Measurements from ENCODE around the gene AK9.
"Not testable (repeated sequence)": the region's sequence is repeated elsewhere in the genome, so short reads cannot be mapped to it uniquely, and the experiment has no call there.

The AK9 gene

DNA sequence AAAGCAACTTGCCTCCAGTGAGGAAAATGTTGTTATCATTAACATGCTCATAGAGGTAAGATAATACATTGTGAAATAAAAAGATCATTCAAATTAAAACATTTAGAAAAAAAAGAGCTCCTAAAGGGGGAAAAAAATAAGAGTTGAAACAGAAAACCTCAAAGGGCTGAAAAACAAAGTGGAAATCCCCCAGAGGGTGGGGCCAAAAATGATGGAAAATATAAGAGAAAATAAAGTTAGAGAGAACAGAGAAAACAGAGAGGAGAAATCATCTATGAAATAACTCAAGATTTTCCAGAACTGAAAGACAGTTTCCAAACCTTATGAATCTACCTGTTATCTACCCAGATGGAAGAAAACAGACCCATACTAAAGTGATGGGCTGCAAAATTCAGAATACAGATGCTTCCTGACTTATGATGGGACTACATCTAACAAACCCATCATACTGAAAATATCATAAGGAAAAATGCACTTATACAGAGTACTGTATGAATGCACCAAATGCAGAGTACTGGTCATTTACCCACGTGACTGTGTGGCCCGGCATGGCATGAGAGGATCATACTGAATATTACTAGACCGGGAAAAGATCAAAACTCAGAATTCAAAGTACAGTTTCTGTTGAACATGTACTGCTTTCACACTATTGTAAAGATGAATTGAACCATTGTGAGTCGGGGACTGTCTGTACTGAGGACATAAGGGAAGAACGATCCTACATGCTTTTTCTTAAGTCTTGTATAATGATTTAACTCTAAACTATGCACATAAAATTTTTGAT, 212.0 kb downstream of the AK9 start:
- no peak for DNase-seq (ENCODE audit: low read depth)

DNA sequence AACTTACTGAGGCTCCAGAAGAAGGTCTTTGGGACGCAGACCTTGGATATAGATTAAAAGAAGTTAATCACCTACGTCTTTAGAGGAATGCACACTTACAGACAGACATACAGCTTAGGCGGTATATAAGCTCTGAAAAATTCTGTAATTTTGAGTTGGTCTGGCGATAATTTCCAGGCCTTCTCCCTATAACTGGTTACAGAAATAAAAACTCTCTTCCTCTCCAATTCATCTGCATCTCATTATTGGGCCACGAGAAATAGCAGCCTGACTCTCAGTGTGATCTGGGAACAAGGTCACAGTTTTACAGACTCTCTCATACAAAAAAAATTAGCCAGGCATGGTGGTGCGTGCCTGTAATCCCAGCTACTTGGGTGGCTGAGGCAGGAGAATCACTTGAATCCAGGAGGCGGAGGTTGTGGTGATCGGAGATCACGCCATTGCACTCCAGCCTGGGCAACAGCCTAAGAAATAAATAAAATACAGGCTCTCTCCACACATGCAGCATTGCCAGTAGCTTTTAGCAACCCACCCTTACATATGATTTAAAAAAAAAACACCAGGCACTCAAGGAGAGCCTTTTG, 212.7 kb downstream of the AK9 start:
- peak; percentile 56 for DNase-seq (ENCODE audit: low read depth)

DNA sequence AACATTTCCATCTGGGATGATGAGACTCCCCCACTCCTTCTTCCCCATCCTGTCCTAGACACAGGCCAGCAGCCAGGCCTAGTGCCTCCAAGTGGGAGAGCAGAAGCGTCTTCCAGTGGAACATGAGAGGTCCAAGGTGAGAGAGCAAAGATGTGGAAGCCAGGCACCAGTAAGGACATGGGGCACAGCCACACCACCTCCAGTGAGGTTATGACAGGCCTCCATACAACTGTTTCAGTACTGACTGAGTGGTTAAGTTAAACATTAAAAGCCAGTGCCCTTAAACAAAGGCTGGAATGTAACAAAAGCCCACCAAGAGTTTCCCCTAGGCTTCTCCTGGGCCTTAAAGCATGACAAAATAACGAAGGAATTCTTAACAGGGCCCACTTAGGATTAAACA, 213.3 kb downstream of the AK9 start:
- DNase-seq (ENCODE audit: low read depth): no peak

DNA sequence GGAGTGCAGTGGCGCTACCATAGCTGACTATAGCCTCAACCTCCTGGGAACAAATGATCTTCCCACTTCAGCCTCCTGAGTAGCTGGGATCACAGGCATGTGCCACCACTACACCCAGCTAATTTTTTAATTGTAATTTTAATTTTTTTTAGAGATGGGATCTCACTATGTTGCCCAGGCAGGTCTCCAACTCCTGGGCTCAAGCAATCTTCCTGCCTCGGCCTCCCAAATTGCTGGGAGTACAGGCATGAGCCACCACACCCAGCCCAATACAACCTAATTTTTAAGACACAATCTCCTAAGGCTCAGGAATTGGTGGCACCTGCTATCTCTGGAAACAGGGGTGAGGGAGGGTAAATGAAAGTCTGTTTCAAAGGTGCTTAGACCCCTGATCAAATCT, 213.8 kb downstream of the AK9 start:
- DNase-seq (ENCODE audit: low read depth): no peak

DNA sequence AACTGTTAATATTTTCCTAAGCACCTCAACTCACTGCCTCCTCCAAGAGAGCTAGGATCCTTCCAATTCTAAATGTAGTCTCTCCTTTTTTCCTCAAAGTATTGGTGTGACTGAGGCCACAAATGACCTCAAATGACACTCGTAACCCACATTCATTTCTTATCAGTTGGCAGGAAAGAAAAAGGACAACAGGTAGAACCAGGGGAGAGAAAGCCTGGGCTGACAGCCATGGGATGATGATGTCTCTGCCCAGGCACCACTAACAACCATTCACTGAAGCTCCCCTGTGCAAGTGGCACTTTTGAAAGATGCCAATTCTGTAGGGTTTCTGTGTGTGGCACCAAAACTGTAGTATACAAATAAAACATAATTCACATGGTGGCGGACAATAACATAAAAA, 215.4 kb downstream of the AK9 start:
- no peak for DNase-seq (ENCODE audit: low read depth)

DNA sequence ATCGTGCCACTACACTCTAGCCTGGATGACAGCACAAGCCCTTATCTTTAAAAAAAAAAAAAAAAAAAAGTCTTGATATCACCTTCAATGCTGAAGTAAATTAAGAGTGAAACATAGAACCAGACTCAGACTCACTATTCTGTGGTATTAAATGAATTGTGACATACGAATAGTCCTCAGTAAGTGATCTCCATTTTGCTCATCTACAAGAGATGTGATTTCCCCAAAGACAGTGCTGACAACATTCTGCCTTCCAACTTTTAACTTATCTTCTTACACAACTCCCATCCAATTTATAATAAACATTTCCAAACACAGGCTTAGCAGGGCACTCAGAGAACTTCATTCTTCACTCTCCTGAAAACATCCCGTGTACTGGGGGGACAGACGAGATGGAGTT, 216.0 kb downstream of the AK9 start:
- DNase-seq (ENCODE audit: low read depth): no peak

DNA sequence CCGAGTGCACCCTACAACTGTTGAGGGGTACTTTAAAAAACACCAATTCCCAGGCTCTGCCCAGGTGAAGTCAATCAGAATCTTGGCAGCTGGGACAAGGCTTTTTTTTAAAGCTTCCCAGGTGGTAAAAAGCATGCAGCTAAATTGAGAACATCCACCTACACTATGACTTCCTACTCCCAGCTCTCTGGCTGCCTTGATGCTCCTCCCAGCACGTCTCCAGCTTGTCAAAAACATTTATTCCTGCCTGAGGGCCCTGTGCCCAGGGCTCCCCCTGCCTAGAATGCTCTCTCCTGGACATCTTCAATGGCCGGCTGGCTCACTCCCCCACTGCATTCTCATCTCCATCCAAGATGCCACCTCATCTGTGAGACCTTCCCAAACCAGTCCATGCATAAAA, 217.9 kb downstream of the AK9 start:
- no peak for DNase-seq (ENCODE audit: low read depth)

DNA sequence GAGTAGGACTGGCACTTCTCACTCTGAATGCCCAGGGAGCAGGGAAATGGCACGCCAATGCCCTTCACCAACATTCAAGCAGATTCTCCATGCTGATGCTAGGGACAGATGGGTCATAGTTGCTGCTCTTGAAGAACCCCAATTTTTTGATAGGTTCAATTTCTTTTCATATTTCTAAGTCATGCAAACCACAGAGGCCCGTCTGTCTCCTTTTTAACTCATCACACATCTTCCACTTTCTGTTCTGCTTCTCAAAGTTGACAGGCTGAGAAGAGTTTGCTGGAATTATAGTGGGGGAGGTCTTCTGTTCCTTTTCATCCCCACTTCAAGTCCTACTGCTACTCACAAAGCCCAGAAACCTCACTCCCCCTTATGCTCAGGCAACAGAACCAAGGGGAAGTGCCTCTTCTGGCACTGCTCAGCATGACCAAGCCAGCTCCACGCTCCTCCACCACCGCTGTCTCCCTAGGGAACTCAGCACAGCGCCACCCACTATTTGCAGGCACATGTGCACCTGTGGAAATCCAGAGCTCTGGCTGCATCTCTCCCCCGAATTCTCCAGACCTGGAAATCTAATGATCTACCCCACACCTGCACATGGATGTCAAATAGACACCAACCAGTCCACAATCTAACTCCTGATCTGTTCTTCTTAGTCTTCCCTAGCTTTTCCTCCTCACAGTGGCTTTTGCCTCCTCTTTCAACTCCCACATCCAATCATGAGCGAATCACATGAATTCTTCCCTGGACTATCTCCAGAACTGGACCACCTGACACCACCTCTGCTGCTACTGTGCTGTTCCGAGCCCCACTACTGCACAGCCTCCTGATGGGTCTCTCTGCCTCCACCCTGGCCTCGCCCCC, 218.6 kb downstream of the AK9 start:
- DNase-seq (ENCODE audit: low read depth): no peak

DNA sequence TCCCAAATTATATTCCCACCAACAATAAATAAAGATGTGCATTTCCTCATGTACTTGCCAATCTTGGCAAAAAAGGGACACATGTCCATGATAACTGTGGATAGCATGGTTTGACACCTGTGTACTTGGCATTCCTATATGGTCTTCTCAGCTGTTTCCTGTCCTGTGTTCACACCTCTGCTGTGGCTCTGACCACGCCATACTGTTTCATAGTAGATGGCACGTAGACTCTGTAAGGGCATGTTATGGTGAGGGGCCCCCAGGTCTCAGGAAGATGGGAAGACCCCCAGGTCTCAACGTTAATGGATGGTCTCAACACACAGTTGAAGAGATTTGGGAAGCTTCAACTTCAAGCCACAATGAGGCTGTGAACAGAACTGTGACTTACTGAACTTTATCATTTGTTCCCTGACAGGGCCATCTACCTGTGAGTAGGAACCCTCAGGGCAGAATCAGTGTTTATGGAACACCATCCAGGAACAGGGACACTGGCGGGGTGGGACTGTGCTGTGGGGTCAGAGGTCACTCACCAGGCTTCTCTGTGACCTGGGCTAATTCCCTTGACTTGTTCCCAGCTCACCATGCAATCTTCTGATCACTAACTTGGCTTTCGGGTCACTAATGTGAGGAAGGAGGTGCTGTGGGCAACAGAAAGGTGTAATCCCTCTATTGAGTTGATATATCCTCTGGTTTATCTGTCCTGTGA, 219.7 kb downstream of the AK9 start:
- DNase-seq (ENCODE audit: low read depth): no peak

DNA sequence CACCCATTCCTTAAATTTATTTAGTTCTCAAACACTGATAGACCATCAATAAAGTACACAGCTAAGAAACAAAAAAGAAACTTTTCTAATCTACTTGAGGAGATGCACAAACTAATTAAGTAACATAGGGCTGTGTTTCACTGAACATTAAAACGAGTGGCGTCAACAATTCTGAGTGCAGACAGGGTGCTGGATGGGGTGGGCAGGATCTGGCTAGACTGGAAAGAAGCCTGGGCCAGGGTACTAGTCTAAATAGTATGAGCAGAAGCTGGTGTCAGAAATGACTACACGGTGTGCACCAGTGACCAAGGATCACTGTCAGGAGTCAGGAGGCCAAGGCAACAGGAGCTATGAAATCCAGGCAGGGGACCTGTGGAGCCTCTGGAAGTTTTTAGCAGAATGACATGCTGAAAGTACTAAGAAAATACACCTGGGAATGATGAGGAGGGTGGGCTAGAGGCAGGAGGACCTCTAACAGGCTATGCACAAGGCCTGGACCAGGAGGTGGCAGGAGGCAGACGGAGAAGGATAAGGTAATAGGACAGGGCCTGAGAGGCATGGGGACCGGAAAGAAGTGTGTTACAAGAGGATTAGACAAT, 221.3 kb downstream of the AK9 start:
- DNase-seq (ENCODE audit: low read depth): no peak

DNA sequence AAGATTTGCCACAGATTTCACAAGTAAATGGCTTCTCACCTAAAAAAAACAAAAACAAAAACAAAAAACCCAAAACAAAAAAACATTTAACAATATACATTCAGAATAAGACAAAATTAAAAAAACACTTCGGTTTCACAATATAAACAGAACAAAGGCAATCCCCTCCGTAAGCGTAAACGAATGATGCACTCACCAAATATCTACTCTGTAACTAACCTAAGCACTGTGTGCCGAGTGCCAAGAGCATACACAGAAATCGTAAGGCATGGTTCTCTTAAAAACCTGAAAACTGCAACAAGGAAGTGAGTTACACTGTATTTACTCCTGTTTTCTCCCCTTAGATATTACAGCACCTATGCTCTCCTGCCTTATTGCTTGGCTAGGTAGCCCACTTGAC, 223.3 kb downstream of the AK9 start:
- no peak for DNase-seq (ENCODE audit: low read depth)

DNA sequence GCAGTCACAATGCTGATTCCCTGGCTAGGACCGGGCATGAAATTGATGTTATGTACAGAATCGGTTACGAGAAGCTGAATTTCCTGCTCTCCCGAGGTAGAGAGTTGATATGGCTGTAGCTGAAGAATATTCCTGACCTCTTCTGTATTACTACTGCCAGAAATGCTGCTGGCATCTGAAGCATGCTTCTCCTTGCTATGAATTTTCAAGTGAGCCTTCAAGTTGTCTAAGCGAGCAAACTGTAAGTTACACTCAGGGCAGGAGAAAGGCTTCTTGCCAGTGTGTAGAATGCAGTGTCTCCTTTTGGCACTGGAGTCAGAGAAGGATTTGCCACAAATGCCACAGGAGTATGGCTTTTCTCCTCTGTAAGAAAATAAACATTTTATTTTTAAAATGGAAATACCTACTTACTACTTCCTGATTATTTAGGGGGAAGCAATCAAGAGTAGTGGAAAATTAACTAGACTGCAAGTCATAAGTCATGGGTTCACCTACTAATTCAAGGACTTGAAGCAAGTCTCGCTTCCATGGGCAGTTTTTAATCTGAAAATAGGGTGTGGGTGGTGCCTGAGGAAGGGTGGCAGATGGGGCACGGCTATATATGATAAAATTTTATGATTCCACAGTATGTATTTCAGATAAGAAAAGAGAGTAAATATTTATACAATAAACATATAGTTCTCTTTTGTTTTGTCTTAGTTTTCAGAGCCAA, 224.6 kb downstream of the AK9 start:
- no peak for DNase-seq (ENCODE audit: low read depth)

DNA sequence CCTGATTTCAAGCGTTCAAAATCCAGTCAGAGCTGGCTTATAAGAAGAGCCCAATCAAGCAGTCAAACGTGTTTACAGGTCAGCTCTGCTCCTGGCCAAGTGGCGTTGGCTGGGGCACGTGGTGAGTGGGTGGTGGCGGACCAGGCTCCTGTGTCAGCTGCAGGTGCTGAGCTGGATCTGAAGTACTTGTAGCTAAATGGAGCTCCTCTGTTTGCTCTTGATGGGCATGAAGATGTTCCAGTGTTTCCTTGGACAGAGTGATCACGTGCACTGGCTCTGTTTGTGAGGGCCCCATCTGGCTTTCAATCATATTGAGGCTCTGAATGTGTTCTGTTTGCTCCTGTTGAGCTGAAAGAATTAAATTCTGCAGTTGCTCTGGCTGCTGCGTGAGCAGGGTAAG, 225.2 kb downstream of the AK9 start:
- no peak for DNase-seq (ENCODE audit: low read depth)

DNA sequence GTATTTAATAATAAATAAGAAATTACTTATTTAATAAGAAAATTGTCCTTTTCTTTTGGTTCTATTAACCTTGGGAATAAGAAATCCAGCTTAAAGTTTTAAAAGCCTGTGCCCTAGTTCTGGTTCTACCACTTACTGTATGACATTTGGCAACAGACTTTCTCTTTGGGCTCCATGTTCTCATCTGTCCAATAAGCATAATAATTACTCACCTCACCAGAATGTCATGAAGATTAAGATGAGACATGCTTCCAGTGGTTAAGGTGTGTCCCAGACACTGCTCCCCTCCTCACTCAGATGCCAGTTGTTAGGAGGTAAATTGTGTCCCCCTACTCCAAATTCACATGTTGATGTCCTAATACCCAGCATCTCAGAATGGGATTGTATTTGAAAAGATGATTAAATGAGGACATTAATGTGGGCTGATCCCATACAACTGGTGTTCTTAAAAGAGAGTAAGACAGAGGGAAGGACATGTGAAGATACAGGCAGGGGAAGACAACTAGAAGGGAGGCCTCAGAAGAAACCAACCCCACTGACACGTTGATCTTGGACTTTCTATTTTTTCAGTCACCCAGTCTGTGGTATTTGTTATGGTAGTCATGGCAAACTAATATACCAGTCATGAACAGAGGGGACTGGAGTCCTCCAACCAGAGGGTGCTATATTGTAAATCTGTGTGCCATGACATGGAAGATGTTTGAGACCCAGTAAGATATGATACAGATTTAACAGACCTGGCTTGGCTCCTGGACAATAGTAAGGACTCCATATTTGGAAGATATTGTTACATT, 229.1 kb downstream of the AK9 start:
- DNase-seq (ENCODE audit: low read depth): no peak

DNA sequence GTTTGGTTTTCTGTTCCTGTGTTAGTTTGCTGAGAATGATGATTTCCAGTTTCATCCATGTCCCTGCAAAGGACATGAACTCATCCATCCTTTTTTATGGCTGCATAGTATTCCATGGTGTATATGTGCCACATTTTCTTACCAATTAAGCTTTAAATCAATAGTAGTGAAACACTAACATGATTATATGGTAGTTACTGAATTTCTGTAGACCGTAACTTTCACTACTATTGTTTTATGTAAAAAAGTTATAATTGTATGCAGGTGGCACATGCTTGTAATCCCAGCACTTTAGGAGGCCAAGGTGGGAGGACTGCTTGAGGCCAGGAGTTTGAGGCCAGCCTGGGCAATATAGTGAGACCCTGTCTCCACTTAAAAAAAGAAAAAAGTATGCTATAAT, 229.8 kb downstream of the AK9 start:
- not testable (repeated sequence) for DNase-seq (ENCODE audit: low read depth)

DNA sequence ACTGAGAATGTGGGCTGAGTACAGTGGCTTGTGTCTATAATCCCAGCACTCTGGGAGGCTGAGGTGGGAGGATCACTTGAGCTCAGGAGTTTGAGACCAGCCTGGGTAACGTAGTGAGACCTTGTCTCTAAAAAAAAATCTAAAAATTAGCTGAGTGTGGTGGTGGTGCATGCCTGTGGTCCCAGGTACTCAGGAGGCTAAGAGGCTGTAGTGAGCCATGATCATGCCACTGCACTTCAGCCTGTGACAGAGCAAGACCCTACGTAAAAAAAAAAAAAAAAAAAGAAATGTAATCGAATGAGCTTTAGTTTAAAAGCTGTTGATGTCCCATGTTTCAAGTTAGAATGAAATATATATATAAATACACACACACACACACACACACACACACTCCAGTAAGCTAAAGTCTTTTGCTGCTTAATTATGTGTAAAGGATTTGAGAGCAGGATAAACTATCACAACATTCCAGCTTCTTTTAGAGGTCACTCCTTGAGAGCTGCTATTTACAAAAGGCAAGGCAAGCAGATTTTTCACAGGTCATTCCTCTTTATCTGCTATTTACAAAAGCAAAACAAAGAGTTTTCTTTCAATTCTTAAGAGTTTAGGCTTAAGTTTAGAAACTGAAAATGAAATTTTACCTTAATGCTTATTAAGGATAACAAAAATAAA, 230.7 kb downstream of the AK9 start:
- no peak for DNase-seq (ENCODE audit: low read depth)

DNA sequence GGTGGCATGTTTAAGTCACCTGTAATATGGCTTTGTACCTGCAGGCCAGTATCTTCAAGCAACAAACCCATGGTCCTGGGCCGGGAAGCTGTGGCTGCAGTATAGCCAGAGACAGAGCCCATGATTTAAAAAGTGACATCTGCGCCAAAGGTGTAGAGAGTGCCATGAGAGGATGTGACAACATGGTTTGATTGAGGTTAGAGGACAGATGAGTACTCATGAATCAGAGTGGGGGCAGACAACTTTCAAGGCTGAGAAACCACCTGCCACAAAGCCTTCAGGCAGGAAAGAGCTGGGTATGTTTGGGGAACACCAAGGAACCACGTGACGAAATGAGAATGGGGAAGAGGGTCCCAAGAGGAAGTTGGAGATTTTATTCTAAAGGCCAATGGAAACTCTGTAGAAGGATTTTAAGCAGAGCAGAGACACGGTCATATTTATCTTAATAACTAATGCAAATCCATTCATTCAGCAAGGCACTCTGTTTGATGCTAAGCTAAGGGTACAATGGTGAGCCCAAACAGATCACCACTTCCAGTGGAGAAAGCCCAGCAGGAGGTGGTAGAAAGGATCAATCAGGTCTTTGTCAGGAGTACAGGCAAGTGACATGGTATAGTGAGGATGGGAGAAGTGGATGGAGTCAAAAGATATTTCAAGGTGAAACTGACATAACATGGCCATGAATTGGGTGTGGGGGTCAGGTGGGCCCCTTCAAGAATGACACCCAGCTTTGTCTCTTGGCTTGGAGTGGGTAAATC, 232.0 kb downstream of the AK9 start:
- DNase-seq (ENCODE audit: low read depth): no peak

DNA sequence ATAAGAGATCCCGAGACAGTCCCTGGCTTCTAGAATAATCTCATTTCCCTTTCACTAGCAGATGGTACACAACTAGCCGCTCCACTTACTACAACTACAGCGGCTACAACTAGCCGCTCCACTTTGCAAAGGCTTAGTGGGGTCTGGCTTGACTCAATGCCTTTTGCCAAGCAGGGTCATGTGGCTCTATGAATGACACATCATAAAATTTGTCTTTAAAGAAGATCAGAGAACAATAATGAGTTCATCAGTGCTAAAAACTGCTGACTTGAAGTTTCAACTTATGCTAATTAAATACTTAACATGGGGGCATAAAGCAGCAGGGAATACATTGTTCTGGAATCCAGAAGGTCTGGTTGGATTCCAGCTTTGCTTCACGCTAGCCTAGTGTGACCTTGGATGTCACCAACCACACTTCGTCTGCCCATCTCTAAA, 233.4 kb downstream of the AK9 start:
- DNase-seq (ENCODE audit: low read depth): no peak

Data from GM04504 (cell line).